Fibroblast of mammary gland (primary cell): ENCODE results near the gene ST6GALNAC3.

ENCODE experiments used
- DNase-seq: peaks from one replicate; pipeline ENCODE4 v3.0.0-alpha.2; 2010; ENCODE audit warnings: low read depth
- H3K4me3 ChIP-seq: 2 replicates; pipeline ENCODE4 v1.5.1; 2011; ENCODE audit warnings: low read depth, mild to moderate bottlenecking, low read length, moderate library complexity; ENCODE audit not compliant: control insufficient read depth
- CTCF ChIP-seq: conservative IDR thresholded peaks from 2 replicates; pipeline ENCODE4 v1.5.1; 2011; ENCODE audit warnings: low read depth, low read length, inconsistent platforms; ENCODE audit not compliant: control insufficient read depth, insufficient read depth

The ST6GALNAC3 gene

GRCh38 chr1:76666499-76666898, 592.0 kb downstream of the ST6GALNAC3 start:
- TF ChIP-seq CTCF, result no peak
- no peak for DNase-seq
- H3K4me3 ChIP-seq, result no peak overlapping the region

- no peak for TF ChIP-seq CTCF
- no peak for DNase-seq
- no peak overlapping the region for H3K4me3 ChIP-seq
Measured at GRCh38 chr1:76668046-76668445, 593.5 kb downstream of the ST6GALNAC3 start.

- no peak overlapping the region for H3K4me3 ChIP-seq
- DNase-seq, result no peak
- no peak for TF ChIP-seq CTCF
Measured at GRCh38 chr1:76669131-76669530, 594.6 kb downstream of the ST6GALNAC3 start.

GRCh38 chr1:76669624-76670315, 595.2 kb downstream of the ST6GALNAC3 start:
- no peak overlapping the region for H3K4me3 ChIP-seq
- no peak for DNase-seq
- no peak for TF ChIP-seq CTCF

- no peak overlapping the region for H3K4me3 ChIP-seq
- no peak for DNase-seq
- no peak for TF ChIP-seq CTCF
Measured at GRCh38 chr1:76674689-76675210, 600.2 kb downstream of the ST6GALNAC3 start.

GRCh38 chr1:76677416-76678405, 603.2 kb downstream of the ST6GALNAC3 start:
- DNase-seq, result no peak
- no peak overlapping the region for H3K4me3 ChIP-seq
- TF ChIP-seq CTCF, result no peak
